Adipocyte (in vitro differentiated cells): ENCODE measurements around the gene ARMC5.
"Not testable (repeated sequence)": the region's sequence is repeated elsewhere in the genome, so short reads cannot be mapped to it uniquely, and the experiment has no call there.

Experiments used
- DNase-seq: peaks from one replicate; pipeline ENCODE4 v3.0.0-alpha.2; 2015; ENCODE audit warnings: low read depth
- H3K27me3 ChIP-seq: replicated peaks from 2 replicates; pipeline ENCODE4 v1.7.0; 2013; ENCODE audit warnings: mild to moderate bottlenecking, low read length, moderate library complexity; ENCODE audit not compliant: control insufficient read depth, insufficient read depth
- H3K36me3 ChIP-seq: 2 replicates; pipeline ENCODE4 v1.7.0; 2013; ENCODE audit warnings: low read length, mild to moderate bottlenecking, moderate library complexity; ENCODE audit not compliant: control insufficient read depth, insufficient read depth, severe bottlenecking
- H3K4me1 ChIP-seq: 2 replicates; pipeline ENCODE4 v1.7.0; 2013; ENCODE audit warnings: mild to moderate bottlenecking, low read length, moderate library complexity; ENCODE audit not compliant: control insufficient read depth, insufficient read depth
- H3K4me3 ChIP-seq: 2 replicates; pipeline ENCODE4 v1.7.0; 2013; ENCODE audit warnings: mild to moderate bottlenecking, low read length, moderate library complexity
- H3K9ac ChIP-seq: 2 replicates; pipeline ENCODE4 v1.7.0; 2013; ENCODE audit warnings: mild to moderate bottlenecking, low read length, moderate library complexity
- H3K9me3 ChIP-seq: 2 replicates; pipeline ENCODE4 v1.7.0; 2013; ENCODE audit warnings: mild to moderate bottlenecking, low read length, moderate library complexity; ENCODE audit not compliant: control insufficient read depth

ARMC5 gene

DNA sequence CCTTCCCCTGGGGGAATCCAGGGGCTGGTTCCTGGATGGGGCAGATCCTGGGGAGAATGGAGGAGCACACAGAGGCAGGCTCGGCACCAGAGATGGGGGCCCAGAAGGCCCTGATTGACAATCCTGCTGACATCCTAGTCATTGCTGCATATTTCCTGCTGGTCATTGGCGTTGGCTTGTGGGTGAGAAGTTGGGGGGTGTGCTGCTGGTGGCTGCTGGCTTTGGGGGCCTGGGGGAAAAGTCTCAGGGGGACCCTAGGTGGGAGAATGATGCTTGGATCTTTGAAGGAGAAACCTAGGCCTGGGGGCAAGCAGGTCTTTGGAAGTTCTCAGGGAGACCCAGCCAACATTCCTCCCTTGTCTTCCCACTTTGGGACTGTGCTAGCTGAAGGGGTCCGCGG is 23.8 kb downstream of the ARMC5 start, which contains the start of gene SLC5A2:
Gene SLC5A2, plus strand, starts transcription at position 43 of the 400 bp plus-strand sequence. Its CDS starts 14 bp downstream, at position 57.
- H3K9ac ChIP-seq = no peak within 1 kb of the TSS
- H3K4me3 ChIP-seq = no peak within 1 kb of the TSS
- DNase-seq = no peak
- H3K9me3 ChIP-seq = no peaks in the 10 kb centered on the region
- H3K4me1 ChIP-seq = peaks cover 6% of the 10 kb centered on the region
- peaks cover 2% of the 10 kb centered on the region for H3K36me3 ChIP-seq
- H3K27me3 ChIP-seq = peaks cover 38% of the 10 kb centered on the region

DNA sequence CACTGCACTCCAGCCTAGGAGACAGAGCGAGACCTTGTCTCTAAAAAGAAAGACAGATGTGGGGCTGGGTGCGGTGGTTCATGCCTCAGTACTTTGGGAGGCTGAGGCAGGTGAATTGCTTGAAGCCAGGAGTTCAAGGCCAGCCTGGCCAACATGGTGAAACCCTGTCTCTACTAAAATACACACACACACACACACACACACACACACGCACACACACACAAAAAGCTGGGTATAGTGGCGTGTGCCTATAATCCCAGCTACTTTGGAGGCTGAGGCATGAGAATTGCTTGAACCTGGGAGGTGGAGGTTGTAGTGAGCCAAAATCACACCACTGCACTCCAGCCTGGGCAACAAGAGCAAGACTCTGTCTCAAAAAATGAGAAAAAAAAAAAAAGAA is 24.7 kb downstream of the ARMC5 start:
- Histone ChIP-seq H3K27me3 (peaks cover 41% of the 10 kb centered on the region), H3K4me1 (peaks cover 13% of the 10 kb centered on the region)
- not testable (repeated sequence) for H3K36me3 ChIP-seq, H3K9me3 ChIP-seq, DNase-seq, H3K4me3 ChIP-seq, H3K9ac ChIP-seq

DNA sequence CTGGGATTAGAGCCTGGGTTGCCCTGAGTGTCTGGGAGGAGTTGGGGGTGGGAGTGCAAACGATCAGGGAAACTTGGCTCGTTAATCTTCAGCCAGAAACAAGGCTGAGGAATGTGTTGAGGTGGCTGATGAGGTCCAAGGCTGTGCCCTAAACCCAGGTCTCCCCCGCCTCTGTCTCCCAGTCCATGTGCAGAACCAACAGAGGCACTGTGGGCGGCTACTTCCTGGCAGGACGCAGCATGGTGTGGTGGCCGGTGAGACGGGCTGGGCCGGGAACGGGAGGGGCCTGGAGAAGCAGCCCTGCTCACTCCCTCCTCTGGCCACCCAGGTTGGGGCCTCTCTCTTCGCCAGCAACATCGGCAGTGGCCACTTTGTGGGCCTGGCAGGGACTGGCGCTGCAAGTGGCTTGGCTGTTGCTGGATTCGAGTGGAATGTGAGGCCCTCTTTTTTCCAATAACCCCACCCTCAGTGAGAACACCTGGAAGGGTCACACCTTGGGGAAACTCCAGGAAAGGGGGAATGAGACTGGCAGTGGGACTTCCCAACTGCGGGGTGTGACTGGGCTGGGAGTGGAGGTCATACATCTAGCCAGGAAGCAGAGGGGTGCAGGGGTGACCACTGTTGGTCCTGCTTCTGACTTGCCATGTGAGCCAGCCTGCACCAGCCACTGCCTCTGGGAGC is 25.3 kb downstream of the ARMC5 start:
- DNase-seq = no peak
- Histone ChIP-seq H3K9me3 (no peaks in the 10 kb centered on the region), H3K9ac (no peak overlapping the region), H3K4me3 (no peak overlapping the region), H3K36me3 (no peaks in the 10 kb centered on the region), H3K4me1 (peaks cover 13% of the 10 kb centered on the region), H3K27me3 (peaks cover 41% of the 10 kb centered on the region)

DNA sequence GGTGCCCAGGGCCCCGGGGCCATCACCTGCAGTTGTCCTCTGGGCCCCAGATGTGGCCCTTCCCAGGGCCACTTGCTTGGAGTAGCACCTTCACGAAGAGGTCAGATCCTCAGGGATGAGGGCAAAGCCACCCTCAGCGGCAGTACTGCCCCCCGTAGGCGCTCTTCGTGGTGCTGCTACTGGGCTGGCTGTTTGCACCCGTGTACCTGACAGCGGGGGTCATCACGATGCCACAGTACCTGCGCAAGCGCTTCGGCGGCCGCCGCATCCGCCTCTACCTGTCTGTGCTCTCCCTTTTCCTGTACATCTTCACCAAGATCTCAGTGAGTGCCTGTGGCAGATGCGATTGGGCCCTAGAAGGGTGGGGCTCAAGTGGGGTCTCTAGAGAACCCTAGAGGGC is 26.3 kb downstream of the ARMC5 start:
- no peak overlapping the region for H3K9ac ChIP-seq
- no peak for DNase-seq
- no peak overlapping the region for H3K4me3 ChIP-seq
- H3K9me3 ChIP-seq = no peaks in the 10 kb centered on the region
- H3K27me3 ChIP-seq = peaks cover 41% of the 10 kb centered on the region
- peaks cover 8% of the 10 kb centered on the region for H3K36me3 ChIP-seq
- H3K4me1 ChIP-seq = peaks cover 13% of the 10 kb centered on the region

DNA sequence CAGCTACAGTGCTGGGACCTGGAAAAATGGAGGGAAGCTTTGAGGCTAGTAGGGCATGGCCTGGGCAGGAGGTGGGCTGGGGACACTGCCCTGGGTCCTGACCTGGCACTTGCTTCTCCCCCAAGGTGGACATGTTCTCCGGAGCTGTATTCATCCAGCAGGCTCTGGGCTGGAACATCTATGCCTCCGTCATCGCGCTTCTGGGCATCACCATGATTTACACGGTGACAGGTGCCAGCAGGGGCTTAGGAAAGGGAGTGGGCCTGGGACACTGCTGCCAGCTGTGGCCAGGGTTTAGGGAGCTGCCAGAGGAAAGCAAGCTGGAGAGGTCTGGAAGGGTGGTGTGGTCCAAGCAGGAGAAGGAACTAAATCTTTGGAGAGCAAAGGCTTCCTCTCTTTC is 26.7 kb downstream of the ARMC5 start:
- no peak for DNase-seq
- Histone ChIP-seq H3K36me3 (peaks cover 10% of the 10 kb centered on the region), H3K4me1 (peaks cover 13% of the 10 kb centered on the region), H3K9ac (no peak overlapping the region), H3K9me3 (no peaks in the 10 kb centered on the region), H3K27me3 (peaks cover 36% of the 10 kb centered on the region), H3K4me3 (no peak overlapping the region)

DNA sequence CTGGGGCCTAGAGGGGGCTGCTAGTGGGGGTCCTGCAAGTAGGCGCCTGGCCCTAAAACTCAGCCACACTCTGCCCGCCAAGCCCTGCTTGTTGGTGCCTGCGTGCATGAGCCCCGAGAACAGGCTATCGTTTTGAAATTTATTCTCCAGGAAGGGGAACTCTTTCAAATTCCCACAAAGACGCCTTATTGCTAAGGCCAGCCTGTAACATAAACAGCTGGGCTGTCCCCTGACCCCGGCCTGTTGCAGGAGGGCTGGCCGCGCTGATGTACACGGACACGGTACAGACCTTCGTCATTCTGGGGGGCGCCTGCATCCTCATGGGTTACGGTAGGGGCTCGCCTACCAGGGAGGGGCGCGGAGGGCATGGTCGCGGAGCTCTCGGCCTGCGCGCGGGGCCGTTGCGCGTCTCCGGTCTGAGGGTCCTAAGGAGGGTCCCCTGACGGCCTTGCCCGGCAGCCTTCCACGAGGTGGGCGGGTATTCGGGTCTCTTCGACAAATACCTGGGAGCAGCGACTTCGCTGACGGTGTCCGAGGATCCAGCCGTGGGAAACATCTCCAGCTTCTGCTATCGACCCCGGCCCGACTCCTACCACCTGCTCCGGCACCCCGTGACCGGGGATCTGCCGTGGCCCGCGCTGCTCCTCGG is 27.9 kb downstream of the ARMC5 start:
- Histone ChIP-seq H3K27me3 (peaks cover 33% of the 10 kb centered on the region), H3K9ac (no peak overlapping the region)

DNA sequence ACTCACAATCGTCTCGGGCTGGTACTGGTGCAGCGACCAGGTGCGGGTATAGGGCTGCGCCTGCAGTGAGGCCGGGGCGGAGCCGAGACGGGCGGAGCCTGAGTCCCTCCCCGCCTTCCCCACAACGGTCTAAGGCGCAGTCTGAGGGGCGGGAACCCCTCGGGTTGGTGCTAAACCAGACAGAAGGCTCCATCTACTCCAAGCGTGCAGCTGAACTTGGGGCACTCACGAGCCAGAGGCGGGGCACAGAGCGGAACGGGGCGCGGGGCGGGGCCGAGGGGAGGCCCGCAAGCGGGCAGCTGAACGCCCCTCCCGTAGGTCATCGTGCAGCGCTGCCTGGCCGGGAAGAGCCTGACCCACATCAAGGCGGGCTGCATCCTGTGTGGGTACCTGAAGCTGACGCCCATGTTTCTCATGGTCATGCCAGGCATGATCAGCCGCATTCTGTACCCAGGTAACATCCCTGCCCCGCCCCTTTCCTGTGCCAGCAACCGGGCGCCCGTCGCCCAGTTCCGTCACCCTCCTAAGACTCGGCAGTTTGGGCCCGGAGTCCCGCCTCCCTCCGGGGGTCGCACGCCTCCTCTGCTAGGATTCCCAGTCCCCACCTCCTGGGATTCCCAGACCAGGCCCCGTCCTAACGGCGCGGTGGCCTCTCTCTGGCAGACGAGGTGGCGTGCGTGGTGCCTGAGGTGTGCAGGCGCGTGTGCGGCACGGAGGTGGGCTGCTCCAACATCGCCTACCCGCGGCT is 28.6 kb downstream of the ARMC5 start:
- Histone ChIP-seq H3K9ac (peak overlapping the region; percentile 20), H3K27me3 (peaks cover 32% of the 10 kb centered on the region), H3K4me3 (peak overlapping the region; percentile 78), H3K36me3 (peaks cover 22% of the 10 kb centered on the region), H3K4me1 (peaks cover 13% of the 10 kb centered on the region), H3K9me3 (no peaks in the 10 kb centered on the region)
- peak; percentile 56 for DNase-seq

More for the DNA sequence above, 27.9 kb downstream of the ARMC5 start:
- Histone ChIP-seq H3K36me3 (peaks cover 16% of the 10 kb centered on the region), H3K9me3 (no peaks in the 10 kb centered on the region), H3K4me1 (peaks cover 13% of the 10 kb centered on the region), H3K4me3 (peak overlapping the region; percentile 78)
- DNase-seq = no peak

DNA sequence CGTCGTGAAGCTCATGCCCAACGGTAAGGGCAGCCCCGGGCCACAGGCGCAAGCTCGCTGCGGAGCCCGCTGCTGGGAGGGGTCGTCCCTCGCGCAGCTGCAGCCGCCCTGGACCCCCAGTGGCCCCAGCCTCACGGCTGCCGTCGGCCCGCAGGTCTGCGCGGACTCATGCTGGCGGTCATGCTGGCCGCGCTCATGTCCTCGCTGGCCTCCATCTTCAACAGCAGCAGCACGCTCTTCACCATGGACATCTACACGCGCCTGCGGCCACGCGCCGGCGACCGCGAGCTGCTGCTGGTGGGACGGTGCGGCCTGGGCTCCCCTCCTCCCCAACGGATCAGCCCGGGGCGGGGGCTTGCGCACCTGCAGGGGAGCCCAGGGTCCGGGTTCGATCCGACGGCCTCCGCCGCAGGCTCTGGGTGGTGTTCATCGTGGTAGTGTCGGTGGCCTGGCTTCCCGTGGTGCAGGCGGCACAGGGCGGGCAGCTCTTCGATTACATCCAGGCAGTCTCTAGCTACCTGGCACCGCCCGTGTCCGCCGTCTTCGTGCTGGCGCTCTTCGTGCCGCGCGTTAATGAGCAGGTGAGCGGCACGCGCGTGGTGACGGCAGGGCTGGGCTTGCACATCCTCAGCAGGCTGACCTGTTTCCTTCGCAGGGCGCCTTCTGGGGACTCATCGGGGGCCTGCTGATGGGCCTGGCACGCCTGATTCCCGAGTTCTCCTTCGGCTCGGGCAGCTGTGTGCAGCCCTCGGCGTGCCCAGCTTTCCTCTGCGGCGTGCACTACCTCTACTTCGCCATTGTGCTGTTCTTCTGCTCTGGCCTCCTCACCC is 29.4 kb downstream of the ARMC5 start:
- H3K4me1 ChIP-seq = peaks cover 13% of the 10 kb centered on the region
- H3K4me3 ChIP-seq = peak overlapping the region; percentile 78
- peaks cover 29% of the 10 kb centered on the region for H3K27me3 ChIP-seq
- H3K9me3 ChIP-seq = no peaks in the 10 kb centered on the region
- peak overlapping the region; percentile 20 for H3K9ac ChIP-seq
- DNase-seq = peak; percentile 22
- H3K36me3 ChIP-seq = peaks cover 29% of the 10 kb centered on the region

DNA sequence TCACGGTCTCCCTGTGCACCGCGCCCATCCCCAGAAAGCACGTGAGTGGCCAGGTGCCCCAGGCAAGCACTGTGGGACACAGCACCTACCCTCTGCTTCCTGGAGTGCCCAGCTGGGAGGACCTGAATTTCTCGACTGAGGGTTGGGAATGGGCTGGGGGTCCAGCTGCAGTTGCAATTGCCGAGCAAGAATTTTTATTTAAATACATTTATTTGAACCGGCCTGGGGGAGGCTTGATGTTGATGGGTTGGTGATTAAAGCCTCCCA is 29.9 kb downstream of the ARMC5 start:
- DNase-seq = no peak
- H3K4me3 ChIP-seq = no peak overlapping the region
- peaks cover 13% of the 10 kb centered on the region for H3K4me1 ChIP-seq
- H3K27me3 ChIP-seq = peaks cover 29% of the 10 kb centered on the region
- H3K9ac ChIP-seq = no peak overlapping the region
- H3K36me3 ChIP-seq = peaks cover 34% of the 10 kb centered on the region
- H3K9me3 ChIP-seq = no peaks in the 10 kb centered on the region

DNA sequence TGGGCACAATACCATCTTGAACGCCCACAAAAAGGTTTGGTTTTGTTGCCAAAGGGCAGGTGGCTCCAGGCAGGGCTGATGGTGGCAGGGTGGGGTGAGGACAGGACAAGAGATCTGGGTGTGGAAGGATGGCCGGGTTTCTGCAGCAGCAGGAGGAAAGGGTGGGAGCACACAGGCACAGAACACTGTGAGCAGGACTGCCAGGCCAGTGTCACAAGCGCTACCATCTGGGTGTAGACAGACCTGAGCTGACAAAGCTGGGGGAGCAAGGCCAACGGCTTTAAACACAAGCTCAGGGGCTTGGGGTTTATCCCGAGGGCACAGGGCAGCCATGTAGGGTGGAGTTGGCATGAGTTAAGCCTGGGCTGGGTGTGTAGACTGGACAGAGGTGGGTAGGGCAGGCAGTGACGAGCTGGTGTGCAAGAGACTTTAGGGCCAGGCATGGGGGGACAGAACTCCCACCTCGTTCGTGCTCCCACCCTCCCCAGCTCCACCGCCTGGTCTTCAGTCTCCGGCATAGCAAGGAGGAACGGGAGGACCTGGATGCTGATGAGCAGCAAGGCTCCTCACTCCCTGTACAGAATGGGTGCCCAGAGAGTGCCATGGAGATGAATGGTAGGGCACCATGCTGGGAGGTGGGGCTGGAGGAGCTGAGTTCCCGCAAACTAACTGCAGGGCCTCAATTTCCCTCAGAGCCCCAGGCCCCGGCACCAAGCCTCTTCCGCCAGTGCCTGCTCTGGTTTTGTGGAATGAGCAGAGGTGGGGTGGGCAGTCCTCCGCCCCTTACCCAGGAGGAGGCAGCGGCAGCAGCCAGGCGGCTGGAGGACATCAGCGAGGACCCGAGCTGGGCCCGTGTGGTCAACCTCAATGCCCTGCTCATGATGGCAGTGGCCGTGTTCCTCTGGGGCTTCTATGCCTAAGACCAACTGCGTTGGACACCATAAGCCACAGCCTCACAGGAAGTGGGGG is 30.6 kb downstream of the ARMC5 start:
- Histone ChIP-seq H3K9ac (no peak overlapping the region), H3K27me3 (peaks cover 26% of the 10 kb centered on the region), H3K36me3 (peaks cover 34% of the 10 kb centered on the region), H3K4me1 (peaks cover 13% of the 10 kb centered on the region), H3K4me3 (no peak overlapping the region), H3K9me3 (no peaks in the 10 kb centered on the region)
- no peak for DNase-seq
